ENCODE data around the gene DNTTIP2.

- TF ChIP-seq CTCF (conservative IDR thresholded peaks at IDR 0.05; ENCODE audit: low read length) (no peak), EZH2phosphoT487 (IDR thresholded peaks at IDR 0.05; ENCODE audit: borderline replicate concordance, low read depth, low read length) (no peak)
Measured at GRCh38 chr1:93839307-93839706, 39.7 kb downstream of the DNTTIP2 start.
